NOMO-1 treated with DMSO at 0.1 percent for 48 hours (cell line): ENCODE data around the gene SLC38A1.
"Not testable (repeated sequence)": the region's sequence is repeated elsewhere in the genome, so short reads cannot be mapped to it uniquely, and the experiment has no call there.

Experiments used
- DNase-seq: peaks from one replicate; lab custom pipeline; 2025; ENCODE audit not compliant: unreplicated experiment; lab: John Stamatoyannopoulos, UW

Gene SLC38A1

DNA sequence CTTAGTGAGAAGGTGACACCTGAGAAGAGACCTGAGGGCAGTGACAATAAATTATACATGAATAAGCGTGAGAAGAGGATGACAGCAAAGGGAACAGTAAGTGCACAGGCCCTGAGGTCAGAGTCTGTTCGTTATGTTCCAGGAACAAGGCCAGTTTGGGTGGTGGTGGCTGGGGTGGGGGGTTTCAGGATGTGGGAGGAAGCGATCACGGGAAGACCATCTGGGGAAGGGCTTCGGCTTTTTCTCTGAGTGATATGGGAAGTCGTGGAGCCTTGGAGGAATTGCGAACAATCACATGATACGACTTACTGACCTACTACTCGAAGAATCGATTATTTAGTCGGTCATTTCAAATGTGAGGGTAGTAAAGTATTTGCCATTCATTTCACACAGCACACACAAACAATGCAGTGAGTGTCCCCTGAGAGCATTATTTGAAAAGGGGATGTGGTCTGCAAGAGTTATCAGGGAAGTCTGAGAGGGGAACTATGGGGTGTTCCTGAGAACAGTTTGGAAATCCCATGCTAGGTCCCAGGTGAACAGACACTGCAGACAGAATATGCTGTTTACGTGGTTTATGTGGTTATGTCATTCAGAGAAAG lies 94.7 kb downstream of the SLC38A1 start:
- DNase-seq = no peak

- DNase-seq = no peak
Observed at GRCh38 chr12:46168426-46168825, 100.4 kb downstream of the SLC38A1 start.

GRCh38 chr12:46167412-46167811 lies 101.4 kb downstream of the SLC38A1 start:
- DNase-seq = no peak

- DNase-seq = no peak
Observed at GRCh38 chr12:46165191-46165590, 103.7 kb downstream of the SLC38A1 start.

GRCh38 chr12:46164186-46164761 lies 104.6 kb downstream of the SLC38A1 start:
- DNase-seq = no peak

- not testable (repeated sequence) for DNase-seq
Observed at GRCh38 chr12:46162549-46163076, 106.2 kb downstream of the SLC38A1 start.

DNA sequence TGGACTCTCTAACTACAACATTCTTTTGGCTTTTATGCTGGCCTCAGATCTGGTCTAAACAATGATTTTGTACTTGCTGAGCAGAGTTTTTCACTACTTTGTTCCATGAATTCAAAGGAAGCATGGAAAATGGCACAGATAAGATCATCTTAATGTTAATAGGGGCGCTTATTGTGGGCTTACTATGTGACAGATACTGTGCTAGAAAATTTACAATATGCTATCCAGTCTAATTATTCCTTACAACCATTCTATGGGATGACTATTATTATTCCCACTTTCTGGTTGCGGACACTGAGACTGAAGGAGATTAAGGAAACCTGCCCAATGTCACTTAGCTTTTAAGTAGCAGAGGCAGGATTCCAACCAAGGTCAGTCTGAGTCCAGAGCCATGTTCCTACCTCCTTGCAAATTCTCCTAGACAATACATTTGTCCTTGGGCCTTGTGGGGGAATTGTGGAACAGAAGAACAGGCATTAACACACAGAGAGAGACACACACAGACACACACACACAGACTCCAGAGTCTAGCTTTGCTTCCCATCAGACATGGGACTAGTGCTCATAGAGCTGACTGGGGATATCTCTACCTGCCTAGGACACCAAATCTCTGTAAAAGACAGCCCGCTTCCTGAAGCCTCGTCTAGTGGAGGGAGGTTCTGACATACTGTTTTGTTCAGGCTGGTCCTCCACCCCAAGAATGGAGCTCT lies 107.7 kb downstream of the SLC38A1 start:
- DNase-seq = no peak

GRCh38 chr12:46160101-46160980 lies 108.5 kb downstream of the SLC38A1 start:
- no peak for DNase-seq

DNA sequence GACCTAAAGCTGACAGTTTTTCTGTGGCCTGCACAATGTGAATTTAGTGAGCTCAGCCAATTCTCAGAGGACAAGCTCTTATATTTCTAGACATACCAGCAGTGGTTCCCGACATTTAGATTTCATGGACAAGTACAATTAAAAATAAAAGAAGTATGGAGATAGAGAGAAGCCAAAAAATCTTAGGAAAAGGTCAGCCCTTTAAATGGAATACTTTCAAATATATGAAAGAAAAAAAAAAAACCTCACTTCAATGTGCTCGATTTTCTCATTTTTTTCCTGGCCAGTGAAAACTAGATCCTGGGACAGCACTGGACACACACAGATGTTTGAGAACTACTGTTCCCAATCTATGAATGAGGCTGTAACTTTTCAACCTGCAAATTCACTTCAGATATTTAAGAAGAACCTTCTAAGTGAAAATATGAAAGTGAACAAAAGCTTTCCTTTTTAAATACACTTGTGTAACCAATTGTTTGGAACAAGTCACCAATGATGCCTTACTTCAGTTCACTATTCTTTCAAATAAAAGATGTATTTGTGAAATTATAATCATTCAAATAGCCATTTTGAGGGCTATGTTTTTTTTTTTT lies 109.4 kb downstream of the SLC38A1 start:
- no peak for DNase-seq

DNA sequence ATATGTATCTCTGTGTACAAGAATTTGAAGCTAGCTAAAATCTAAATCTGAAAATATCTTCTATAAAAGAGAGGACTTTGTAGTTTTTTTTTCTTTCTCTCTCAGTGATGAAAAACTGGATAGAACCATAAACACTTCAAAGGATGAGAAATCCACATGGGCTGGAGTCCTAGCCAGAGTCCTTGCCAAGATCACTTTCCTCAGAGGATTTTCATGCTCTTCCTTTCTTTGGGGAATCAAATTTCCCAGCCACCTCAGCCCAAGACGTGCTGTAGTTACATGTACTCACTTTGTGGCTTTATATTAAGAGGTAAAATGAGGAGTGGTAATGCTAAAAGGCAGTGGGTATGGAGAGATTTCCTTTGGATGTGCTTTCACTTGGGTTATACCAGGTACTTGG lies 110.3 kb downstream of the SLC38A1 start:
- no peak for DNase-seq

DNA sequence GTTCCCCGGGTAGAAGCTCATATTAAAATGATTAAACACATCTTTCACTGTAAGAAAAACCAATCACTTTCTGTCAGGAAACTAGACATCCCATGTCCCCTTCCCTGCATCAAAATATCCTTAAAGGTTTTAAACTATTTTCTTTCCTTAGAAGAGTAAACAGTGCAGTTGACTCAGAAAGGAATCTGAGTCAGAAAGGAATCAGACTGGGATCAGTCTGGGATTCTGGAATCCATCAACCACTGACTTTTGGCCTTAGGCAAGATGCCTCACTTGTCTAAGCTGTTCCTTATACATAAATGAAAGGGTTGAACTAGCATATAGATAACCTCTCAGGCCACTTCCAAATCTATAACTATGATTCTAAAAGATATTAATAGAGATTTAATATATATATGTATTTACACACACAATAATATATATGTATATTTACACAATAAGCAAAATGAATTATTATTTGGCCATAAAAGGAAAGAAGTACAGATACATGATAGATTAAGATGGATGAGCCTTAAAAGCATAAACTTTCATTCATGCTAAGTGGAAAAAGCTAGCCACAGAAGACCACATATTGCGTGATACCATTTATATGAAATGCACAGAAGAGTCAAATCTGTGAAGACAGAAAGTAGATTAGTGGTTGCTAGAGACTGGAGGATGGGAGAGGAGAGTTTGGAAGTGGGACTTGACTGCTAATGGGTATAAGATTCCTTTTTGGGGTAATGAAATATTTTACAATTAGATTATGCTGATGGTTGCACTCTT lies 114.4 kb downstream of the SLC38A1 start:
- no peak for DNase-seq

GRCh38 chr12:46153268-46153872 lies 115.5 kb downstream of the SLC38A1 start:
- peak; percentile 51 for DNase-seq

DNA sequence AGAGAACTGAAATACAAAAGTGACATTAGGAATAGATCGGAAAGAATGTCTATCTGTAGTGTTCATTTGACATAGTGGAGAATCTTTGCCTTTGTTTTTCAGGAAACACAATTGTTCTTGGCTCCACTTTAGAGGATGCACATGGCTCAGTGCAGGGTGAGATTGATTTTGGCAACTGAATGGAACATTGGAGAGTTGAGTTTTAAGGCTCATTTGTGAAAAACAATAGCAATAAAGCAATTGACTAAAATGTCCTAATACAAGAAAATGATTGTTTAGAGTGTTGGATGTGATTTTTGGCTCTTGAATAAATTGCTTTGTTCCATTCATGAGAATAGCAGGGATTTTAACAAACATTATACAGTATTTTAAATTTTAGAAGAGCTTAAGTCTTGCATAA lies 116.4 kb downstream of the SLC38A1 start:
- DNase-seq = no peak

GRCh38 chr12:46150735-46151134 lies 118.1 kb downstream of the SLC38A1 start:
- no peak for DNase-seq

DNA sequence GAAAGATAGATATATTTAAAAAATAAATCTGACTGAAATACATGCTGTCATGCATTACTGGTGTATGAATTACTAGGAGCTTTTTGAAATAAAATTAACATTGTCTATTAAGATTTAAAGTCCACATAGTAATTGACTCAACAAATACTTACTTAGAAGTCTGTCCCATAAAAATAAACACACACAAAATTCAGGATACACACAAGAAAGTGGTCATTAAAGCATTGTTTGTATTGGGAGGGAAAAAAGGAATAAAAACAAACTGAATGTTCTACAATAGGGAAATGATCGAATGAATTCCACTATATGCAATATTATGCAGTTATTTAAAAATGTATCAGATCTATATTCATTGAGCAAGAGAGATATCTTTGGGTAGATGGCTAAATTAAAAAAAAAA lies 118.9 kb downstream of the SLC38A1 start:
- DNase-seq = no peak

DNA sequence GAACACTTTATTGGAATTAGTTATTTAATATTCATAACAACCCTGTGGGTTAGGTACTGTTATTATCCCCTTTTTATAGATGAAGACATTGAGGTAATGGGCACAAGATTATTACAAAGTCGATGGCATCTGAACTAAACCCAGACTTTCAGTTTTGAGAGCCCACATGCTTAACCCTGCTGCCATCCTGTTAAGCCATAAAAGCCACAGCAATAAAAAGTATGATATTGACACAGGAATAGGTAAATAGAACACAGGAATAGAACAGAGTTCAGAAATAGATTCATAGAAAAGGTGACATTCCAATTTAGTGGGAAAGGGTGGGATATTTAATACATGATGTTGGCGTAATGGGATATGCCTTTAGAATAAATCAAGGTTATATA lies 119.8 kb downstream of the SLC38A1 start:
- DNase-seq = no peak

DNA sequence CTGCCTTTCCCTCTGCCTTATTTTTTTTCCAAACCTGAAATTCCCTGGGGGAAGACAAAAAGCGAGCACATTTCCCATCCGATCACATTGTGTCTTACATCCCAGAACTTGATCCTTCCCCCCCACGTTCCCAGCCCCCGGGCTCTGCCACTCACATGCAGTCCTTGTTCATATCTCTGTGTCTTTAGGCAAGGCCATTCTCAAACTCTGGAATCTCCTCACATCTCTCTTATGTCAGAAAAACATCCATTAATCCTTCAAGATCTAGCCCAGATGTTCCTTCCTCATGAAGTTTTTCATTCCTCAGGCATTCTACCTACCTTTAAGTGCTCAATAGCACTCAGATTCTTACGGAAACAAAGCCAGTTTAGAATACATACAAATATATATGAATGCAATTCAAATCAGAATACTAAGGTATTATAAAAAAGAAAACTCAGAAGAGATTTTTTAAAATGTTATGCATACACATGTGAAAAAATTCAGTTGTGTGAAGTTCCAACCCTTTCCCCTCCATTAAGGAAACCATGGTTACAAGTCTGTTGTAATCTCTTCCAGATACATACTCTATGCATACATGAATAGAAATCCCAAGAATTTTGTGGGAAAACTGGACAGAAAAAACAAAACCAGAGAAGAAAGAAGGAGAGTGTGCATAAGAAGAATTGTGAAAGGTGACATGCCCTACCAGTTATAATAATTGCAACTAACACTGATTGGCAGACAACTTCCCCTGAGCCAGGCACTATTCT lies 120.3 kb downstream of the SLC38A1 start:
- DNase-seq = no peak

DNA sequence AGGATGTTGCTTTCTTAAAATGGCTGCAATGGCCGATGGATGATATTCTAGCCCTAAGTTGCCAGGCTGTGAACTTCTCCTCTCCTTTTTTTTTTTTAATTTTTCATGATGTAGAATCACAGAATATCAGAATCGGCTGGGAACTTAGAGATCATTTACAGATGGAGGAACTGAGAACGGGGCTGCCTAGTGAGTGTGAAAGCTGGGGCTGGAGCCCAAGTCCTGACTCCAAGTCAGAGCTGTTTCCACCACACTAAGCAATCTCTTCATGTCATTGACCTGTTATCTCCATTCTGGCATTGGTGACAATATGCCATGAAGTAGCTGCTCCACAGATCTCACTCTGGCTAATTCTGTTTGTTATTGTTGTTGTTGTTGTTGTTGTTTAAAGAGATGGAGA lies 121.7 kb downstream of the SLC38A1 start:
- DNase-seq = no peak

GRCh38 chr12:46145881-46146280 lies 123.0 kb downstream of the SLC38A1 start:
- no peak for DNase-seq
